HEK293T (cell line): ENCODE measurements around the gene EFHC1.

Experiments
- BHLHE40 ChIP-seq: fragments of 450-650 bp; IDR thresholded peaks from 2 replicates; pipeline ENCODE4 v1.6.1; 2016; ENCODE audit warnings: mild to moderate bottlenecking, moderate library complexity, borderline replicate concordance
- CTBP1 ChIP-seq: fragments of 450-650 bp; IDR thresholded peaks from 2 replicates; pipeline ENCODE4 v1.6.1; 2016; ENCODE audit warnings: borderline replicate concordance
- FOXM1 ChIP-seq: fragments of 450-650 bp; IDR thresholded peaks from 2 replicates; pipeline ENCODE4 v1.6.1; 2017; ENCODE audit warnings: mild to moderate bottlenecking, borderline replicate concordance
- SUZ12 ChIP-seq: fragments of 450-650 bp; IDR thresholded peaks from 2 replicates; pipeline ENCODE4 v1.6.1; 2016; ENCODE audit warnings: mild to moderate bottlenecking
- TARDBP ChIP-seq: fragments of 450-650 bp; IDR thresholded peaks from 2 replicates; pipeline ENCODE4 v1.6.1; 2016
- TF ChIP-seq, protein P1 (sequence below): fragments of 450-650 bp; IDR thresholded peaks from 2 replicates; pipeline ENCODE4 v1.6.1; 2016

DNA sequence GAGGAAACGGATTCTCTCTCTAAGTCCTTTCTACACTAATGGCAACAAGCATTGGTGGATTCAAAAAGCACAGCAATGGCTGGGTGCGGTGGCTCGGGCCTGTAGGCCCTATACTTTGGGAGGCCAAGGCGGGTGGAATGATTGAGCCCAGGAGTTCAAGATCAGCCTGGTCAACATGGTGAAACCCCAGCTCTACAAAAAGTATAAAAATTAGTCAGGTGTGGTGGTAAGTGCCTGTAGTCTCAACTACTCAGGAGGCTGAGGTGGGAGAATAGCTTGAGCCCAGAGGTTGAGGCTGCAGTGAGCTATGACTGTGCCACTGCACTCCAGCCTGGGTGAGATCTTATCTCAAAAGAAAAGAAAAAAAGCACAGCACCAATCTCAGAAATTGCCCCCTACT lies 38.9 kb upstream of the EFHC1 start:
- no peak for TF ChIP-seq TARDBP
- no peak for TF ChIP-seq SUZ12
- TF ChIP-seq FOXM1, result no peak
- TF ChIP-seq BHLHE40, result no peak
- TF ChIP-seq CTBP1, result no peak
- TF ChIP-seq, protein P1, sequence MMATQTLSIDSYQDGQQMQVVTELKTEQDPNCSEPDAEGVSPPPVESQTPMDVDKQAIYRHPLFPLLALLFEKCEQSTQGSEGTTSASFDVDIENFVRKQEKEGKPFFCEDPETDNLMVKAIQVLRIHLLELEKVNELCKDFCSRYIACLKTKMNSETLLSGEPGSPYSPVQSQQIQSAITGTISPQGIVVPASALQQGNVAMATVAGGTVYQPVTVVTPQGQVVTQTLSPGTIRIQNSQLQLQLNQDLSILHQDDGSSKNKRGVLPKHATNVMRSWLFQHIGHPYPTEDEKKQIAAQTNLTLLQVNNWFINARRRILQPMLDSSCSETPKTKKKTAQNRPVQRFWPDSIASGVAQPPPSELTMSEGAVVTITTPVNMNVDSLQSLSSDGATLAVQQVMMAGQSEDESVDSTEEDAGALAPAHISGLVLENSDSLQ, result no peak
